ENCODE data around the gene ARID3C.

The ARID3C gene

DNA sequence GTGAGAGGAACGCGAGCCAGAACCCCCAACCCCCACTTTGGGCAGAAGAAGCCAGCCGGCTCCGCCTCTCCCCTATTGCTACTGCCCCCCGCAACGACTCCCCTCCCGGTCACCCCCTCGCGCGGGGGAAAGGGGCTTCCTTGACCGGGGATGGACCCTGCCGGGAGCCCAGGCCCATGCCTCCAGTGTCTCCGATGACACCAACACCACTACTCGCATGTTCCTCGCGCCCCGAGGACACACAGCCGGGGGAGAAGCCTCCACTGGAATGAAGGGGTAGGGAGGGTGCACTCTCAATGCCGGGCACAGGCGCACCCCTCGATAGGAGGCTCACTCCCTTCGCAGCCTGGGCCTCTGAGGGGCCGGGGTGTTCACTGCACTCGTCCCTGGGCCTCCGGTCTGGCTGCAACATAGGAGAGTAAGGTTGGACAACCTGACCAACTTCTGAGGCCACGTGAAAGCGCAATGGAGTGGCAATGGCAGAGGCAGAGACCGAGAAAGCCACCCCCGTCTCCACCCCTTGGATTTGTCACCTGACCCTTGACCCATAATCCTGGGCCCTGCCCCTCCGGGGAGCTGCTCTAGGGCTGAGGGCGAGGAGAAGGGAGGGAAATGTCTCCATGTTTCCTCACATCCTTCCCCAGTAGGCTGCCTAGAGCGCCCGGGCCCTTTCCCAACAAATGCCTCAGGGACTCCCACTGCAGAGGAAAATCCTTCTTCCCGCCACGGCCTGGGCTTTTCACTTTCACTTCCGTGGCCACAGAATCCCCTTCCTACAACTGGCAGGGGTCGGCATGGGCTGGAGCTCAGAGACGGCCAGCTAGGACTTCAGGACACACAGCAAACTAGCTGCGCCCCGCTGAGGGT, 38.3 kb downstream of the ARID3C start:
- Histone ChIP-seq H3K4me1 (ENCODE audit: control insufficient read depth, insufficient read depth, low read depth, low read length) (peaks cover 29% of the 10 kb centered on the region), H3K4me3 (ENCODE audit: insufficient read depth in 1 of 2, low read depth in 1 of 2, low read length in 2 of 2) (peak overlapping the region; percentile 30 to 68), H2BK120ac (ENCODE audit: low read depth, low read length) (no peak overlapping the region), H3K27me3 (ENCODE audit: control insufficient read depth in 1 of 2, insufficient read depth in 1 of 2, low read length in 2 of 2) (peaks cover 86 to 92% of the 10 kb centered on the region in 2 experiments), H3K23ac (ENCODE audit: low read length in 2 of 2) (no peak overlapping the region), H2AK5ac (ENCODE audit: low read length, severe bottlenecking) (no peak overlapping the region), H3K79me1 (replicated peaks; ENCODE audit: low read length, poor library complexity, severe bottlenecking) (no peaks in the 10 kb centered on the region), H3K27ac (ENCODE audit: low read length, poor library complexity, severe bottlenecking) (no peak overlapping the region), H3K9me3 (ENCODE audit: control insufficient read depth, low read length) (no peaks in the 10 kb centered on the region), H3K4ac (ENCODE audit: low read depth in 1 of 2, low read length in 2 of 2) (no peak overlapping the region), H3K9ac (ENCODE audit: low read length) (no peak overlapping the region), H4K8ac (ENCODE audit: low read length) (no peak overlapping the region), H3K4me2 (ENCODE audit: low read length, poor library complexity, severe bottlenecking) (peak overlapping the region; percentile 55), H2AFZ (ENCODE audit: low read depth, low read length) (no peak overlapping the region), H3K36me3 (ENCODE audit: control insufficient read depth in 1 of 2, insufficient read depth in 2 of 2, low read depth in 1 of 2, low read length in 2 of 2) (no peaks in the 10 kb centered on the region), H4K91ac (ENCODE audit: low read length) (no peak overlapping the region), H3K18ac (ENCODE audit: low read depth in 1 of 2, low read length in 2 of 2) (no peak overlapping the region), H2BK15ac (ENCODE audit: low read depth, poor library complexity, severe bottlenecking) (no peak overlapping the region), H3K14ac (ENCODE audit: low read length in 2 of 2) (no peak overlapping the region), H2BK5ac (ENCODE audit: low read depth, low read length, poor library complexity, severe bottlenecking) (no peak overlapping the region), H2BK12ac (ENCODE audit: low read length in 2 of 2) (no peak overlapping the region)
- WGBS = 7% methylated on average over 26 of the region's 40 CpGs
- DNase-seq = peak; percentile 39

GRCh38 chr9:34589636-34590380, 39.1 kb downstream of the ARID3C start, which contains the start of gene CNTFR:
Gene CNTFR (minus strand): TSS chr9:34589724. CDS start chr9:34568981, 20,743 bp downstream.
- Histone ChIP-seq H3K9ac (ENCODE audit: low read length) (no peak within 1 kb of the TSS), H4K91ac (ENCODE audit: low read length) (no peak within 1 kb of the TSS), H3K27ac (ENCODE audit: low read length, poor library complexity, severe bottlenecking) (no peak within 1 kb of the TSS), H3K18ac (ENCODE audit: low read depth in 1 of 2, low read length in 2 of 2) (no peak within 1 kb of the TSS), H3K23ac (ENCODE audit: low read length in 2 of 2) (no peak within 1 kb of the TSS), H3K9me3 (ENCODE audit: control insufficient read depth, low read length) (no peaks in the 10 kb centered on the region), H3K27me3 (ENCODE audit: control insufficient read depth in 1 of 2, insufficient read depth in 1 of 2, low read length in 2 of 2) (peaks cover 93 to 94% of the 10 kb centered on the region in 2 experiments), H3K4ac (ENCODE audit: low read depth in 1 of 2, low read length in 2 of 2) (no peak within 1 kb of the TSS), H4K8ac (ENCODE audit: low read length) (no peak within 1 kb of the TSS), H3K4me3 (ENCODE audit: insufficient read depth in 1 of 2, low read depth in 1 of 2, low read length in 2 of 2) (peak within 1 kb of the TSS; percentile 43 to 65), H3K4me1 (ENCODE audit: control insufficient read depth, insufficient read depth, low read depth, low read length) (peaks cover 29% of the 10 kb centered on the region), H3K79me1 (replicated peaks; ENCODE audit: low read length, poor library complexity, severe bottlenecking) (no peaks in the 10 kb centered on the region), H2BK12ac (ENCODE audit: low read length in 2 of 2) (no peak within 1 kb of the TSS), H2AFZ (ENCODE audit: low read depth, low read length) (no peak within 1 kb of the TSS), H3K14ac (ENCODE audit: low read length in 2 of 2) (peak within 1 kb of the TSS in 1 of 2 experiments; percentile 37), H3K36me3 (ENCODE audit: control insufficient read depth in 1 of 2, insufficient read depth in 2 of 2, low read depth in 1 of 2, low read length in 2 of 2) (no peaks in the 10 kb centered on the region), H2BK15ac (ENCODE audit: low read depth, poor library complexity, severe bottlenecking) (no peak within 1 kb of the TSS), H2BK120ac (ENCODE audit: low read depth, low read length) (no peak within 1 kb of the TSS), H2BK5ac (ENCODE audit: low read depth, low read length, poor library complexity, severe bottlenecking) (no peak within 1 kb of the TSS), H3K4me2 (ENCODE audit: low read length, poor library complexity, severe bottlenecking) (peak within 1 kb of the TSS; percentile 55), H2AK5ac (ENCODE audit: low read length, severe bottlenecking) (no peak within 1 kb of the TSS)
- DNase-seq = peak; percentile 9
- WGBS = under 1% methylated on average over 74 of the region's 104 CpGs

- Histone ChIP-seq H3K79me1 (replicated peaks; ENCODE audit: low read length, poor library complexity, severe bottlenecking) (no peaks in the 10 kb centered on the region), H3K14ac (ENCODE audit: low read length in 2 of 2) (no peak overlapping the region), H2BK5ac (ENCODE audit: low read depth, low read length, poor library complexity, severe bottlenecking) (no peak overlapping the region), H2BK120ac (ENCODE audit: low read depth, low read length) (no peak overlapping the region), H3K4me1 (ENCODE audit: control insufficient read depth, insufficient read depth, low read depth, low read length) (peaks cover 29% of the 10 kb centered on the region), H4K8ac (ENCODE audit: low read length) (no peak overlapping the region), H3K9me3 (ENCODE audit: control insufficient read depth, low read length) (no peaks in the 10 kb centered on the region), H3K18ac (ENCODE audit: low read depth in 1 of 2, low read length in 2 of 2) (no peak overlapping the region), H2BK12ac (ENCODE audit: low read length in 2 of 2) (no peak overlapping the region), H3K9ac (ENCODE audit: low read length) (no peak overlapping the region), H3K27me3 (ENCODE audit: control insufficient read depth in 1 of 2, insufficient read depth in 1 of 2, low read length in 2 of 2) (peaks cover 92 to 95% of the 10 kb centered on the region in 2 experiments), H3K36me3 (ENCODE audit: control insufficient read depth in 1 of 2, insufficient read depth in 2 of 2, low read depth in 1 of 2, low read length in 2 of 2) (no peaks in the 10 kb centered on the region), H2AFZ (ENCODE audit: low read depth, low read length) (no peak overlapping the region), H3K4me3 (ENCODE audit: insufficient read depth in 1 of 2, low read depth in 1 of 2, low read length in 2 of 2) (peak overlapping the region in 1 of 2 experiments; percentile 23), H2AK5ac (ENCODE audit: low read length, severe bottlenecking) (no peak overlapping the region), H4K91ac (ENCODE audit: low read length) (no peak overlapping the region), H3K23ac (ENCODE audit: low read length in 2 of 2) (no peak overlapping the region), H3K27ac (ENCODE audit: low read length, poor library complexity, severe bottlenecking) (no peak overlapping the region), H3K4ac (ENCODE audit: low read depth in 1 of 2, low read length in 2 of 2) (no peak overlapping the region), H3K4me2 (ENCODE audit: low read length, poor library complexity, severe bottlenecking) (peak overlapping the region; percentile 55), H2BK15ac (ENCODE audit: low read depth, poor library complexity, severe bottlenecking) (no peak overlapping the region)
- DNase-seq = no peak
- 2% methylated on average over 79 of the region's 86 CpGs for WGBS
Observed at GRCh38 chr9:34588671-34589635, 39.9 kb downstream of the ARID3C start.
